Fibroblast of skin of left biceps (primary cell): ENCODE measurements around the gene CDH10.

Source experiments
- DNase-seq, 2 experiments: peaks; one replicate each; pipeline ENCODE4 v3.0.0-alpha.2; 2013; ENCODE audit warnings: low read depth in 2 of 2

The CDH10 gene

DNA sequence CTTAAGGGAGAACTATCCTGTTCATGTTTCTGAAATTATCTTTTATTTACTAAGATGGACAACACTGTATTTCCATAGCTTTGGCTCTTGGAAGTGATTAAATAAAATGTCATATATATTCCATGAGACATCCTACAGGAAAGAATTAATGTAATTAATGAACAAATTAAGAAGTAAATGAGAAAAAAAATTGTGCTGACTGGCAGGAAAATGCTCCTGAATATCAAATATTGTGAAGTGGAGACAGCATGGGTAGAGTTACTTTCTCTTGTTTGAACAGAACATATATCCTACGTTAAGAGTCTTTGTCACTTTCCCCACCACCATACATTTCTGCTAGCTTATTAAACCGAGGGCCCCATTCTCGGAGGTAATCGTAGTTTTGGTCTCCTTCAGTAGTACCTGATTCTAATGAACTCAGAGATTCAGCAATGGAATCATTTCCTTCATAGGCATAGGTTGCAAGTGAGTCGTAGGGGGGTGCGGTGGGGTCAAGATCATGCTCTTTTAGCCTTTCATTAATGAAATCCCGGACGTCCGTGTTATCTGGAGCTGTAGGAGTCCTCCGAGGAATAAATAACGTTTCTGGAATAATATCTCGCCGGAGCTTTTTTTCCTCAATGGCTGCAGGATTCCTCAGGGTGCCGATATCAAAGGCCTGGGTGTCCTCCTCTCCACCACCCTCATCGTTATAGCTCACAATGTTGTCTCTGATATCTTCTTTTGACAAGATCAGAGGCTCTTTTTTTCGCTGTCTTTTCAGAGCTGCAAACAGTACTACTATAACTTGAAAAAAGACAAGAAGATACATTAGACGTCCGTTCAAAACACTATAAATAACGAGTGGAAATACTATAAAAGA is 157.2 kb downstream of the CDH10 start:
- no peak for DNase-seq

DNA sequence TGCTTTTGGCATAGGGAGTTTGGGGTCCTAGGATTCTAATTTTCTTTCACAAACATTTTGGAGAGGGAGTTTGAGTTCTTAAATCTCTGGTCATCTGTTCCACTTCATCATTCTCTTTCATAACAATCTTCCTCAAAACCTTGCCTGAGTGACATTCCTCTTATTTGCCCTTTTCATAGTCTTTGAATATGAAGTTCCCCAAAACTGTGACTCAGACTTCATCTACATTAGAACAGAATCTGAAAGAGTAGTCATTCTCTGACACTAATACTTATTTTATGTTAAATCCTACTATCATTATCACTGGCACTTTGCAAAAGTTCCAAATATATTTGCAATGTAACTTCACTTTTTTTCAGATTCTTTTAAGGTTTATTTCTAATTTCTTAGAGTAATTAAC is 163.8 kb downstream of the CDH10 start:
- DNase-seq = no peak

GRCh38 chr5:24477958-24478357 is 166.8 kb downstream of the CDH10 start:
- no peak for DNase-seq

- DNase-seq = no peak
Observed at GRCh38 chr5:24475101-24475500, 169.7 kb downstream of the CDH10 start.

DNA sequence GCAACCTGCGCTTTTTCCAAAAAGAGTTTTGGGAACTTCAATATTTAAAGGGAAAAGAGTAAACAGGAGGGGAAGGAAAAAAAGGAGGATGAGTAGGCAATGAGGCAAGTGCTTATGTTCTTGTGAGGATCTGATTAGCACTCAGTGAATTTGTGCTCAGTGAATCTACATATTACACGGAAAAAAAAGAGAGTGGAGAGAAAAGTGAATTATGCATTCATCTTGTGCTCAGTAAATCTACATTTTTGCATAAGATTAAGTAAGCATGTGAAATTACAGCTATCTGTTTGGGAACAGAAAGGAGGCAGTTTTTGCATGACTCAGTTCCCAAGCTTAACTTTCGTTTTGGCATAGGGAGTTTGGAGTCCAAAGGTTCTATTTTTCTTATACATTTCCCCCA is 170.1 kb downstream of the CDH10 start:
- no peak for DNase-seq

DNA sequence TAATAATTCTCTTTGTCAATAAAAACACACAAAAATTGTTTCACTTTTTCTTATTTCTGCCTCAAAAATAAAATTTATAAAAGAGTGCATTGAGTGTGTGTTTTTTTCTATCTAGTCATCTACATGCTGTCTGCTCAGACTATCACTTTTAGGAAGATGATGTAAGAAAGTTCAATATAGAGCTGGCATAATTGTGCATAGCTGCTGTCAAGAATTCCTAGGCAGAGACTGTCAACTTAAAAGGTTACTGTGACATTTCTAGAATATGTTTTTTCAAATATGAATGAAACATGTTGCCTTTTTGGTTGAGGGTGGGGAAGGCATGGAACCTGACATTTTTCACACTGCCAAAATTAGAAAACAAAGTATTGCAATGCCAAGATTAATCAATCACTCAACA is 172.3 kb downstream of the CDH10 start:
- no peak for DNase-seq

DNA sequence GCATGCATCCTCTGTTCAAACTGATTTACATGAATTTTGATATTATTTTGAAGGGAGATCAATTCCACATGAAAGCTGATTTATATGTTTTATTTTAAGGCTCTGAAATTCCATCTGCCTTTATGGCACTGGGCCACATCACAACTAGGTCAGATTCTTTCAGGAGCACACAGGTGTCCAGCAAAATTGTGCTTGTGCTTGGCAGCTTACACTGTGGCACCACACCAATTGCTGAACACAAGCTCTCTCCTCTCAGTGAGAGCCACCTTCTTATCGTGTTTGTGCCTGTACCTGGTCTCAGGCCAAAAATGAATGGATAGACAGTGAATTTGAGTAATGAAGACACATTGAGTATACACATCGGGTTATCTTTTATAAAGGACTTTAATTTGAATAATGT is 200.4 kb downstream of the CDH10 start:
- no peak for DNase-seq

- no peak for DNase-seq
Observed at GRCh38 chr5:24439465-24439864, 205.3 kb downstream of the CDH10 start.
